CD4-positive, alpha-beta memory T cell (primary cell): Measurements from ENCODE around the gene SLC19A2. TPM values are rescaled to one million over a fixed set of nuclear protein-coding genes. Genes with fewer than 3 reads are reported as not detected.

Experiments
- CTCF ChIA-PET: fragments of 350-600 bp; sonication (Branson Sonifier 250); formaldehyde crosslinking; loops from one replicate; lab custom pipeline; 2021; ENCODE audit warnings: inconsistent platforms; ENCODE audit not compliant: partially characterized antibody; lab: Charles Lee
- POLR2A ChIA-PET: fragments of 350-600 bp; sonication (Branson Sonifier 250); formaldehyde crosslinking; loops from one replicate; lab custom pipeline; 2021; ENCODE audit not compliant: partially characterized antibody; lab: Charles Lee
- DNase-seq, 5 donors: peaks; one replicate each; pipeline versions ENCODE4 v3.0.0 to v3.0.0-alpha.2; 2020 to 2022; ENCODE audit warnings: mixed read lengths in 1 of 5
- H3K27ac ChIP-seq: one replicate; pipeline ENCODE4 v1.7.0; 2013; ENCODE audit warnings: low read depth, low read length
- H3K27me3 ChIP-seq: 2 replicates; pipeline ENCODE4 v1.7.0; 2013; ENCODE audit warnings: mild to moderate bottlenecking, low read length, moderate library complexity; ENCODE audit not compliant: insufficient read depth
- H3K36me3 ChIP-seq: 2 replicates; pipeline ENCODE4 v1.7.0; 2013; ENCODE audit warnings: mild to moderate bottlenecking, low read length, moderate library complexity; ENCODE audit not compliant: insufficient read depth
- H3K4me1 ChIP-seq: 2 replicates; pipeline ENCODE4 v1.7.0; 2013; ENCODE audit warnings: mild to moderate bottlenecking, low read length, moderate library complexity; ENCODE audit not compliant: insufficient read depth
- H3K4me3 ChIP-seq, 2 donors: one replicate each; pipeline ENCODE4 v1.7.0; 2013; ENCODE audit warnings: low read length in 2 of 2, mild to moderate bottlenecking in 1 of 2
- H3K9me3 ChIP-seq, 2 donors: one replicate each; pipeline ENCODE4 v1.7.0; 2013; ENCODE audit warnings: low read length in 2 of 2, control low read depth in 1 of 2; ENCODE audit not compliant: control insufficient read depth in 1 of 2
- H3K27ac Mint-ChIP-seq, 7 donors: one replicate each; pipeline ENCODE4 v1.8.0; 2020 to 2021; ENCODE audit warnings: mixed read lengths in 7 of 7, mild to moderate bottlenecking in 6 of 7, inconsistent platforms in 3 of 7, moderate library complexity in 3 of 7
- H3K27me3 Mint-ChIP-seq, 2 donors: one replicate each; pipeline ENCODE4 v1.8.0; 2020 to 2021; ENCODE audit warnings: mixed read lengths in 2 of 2
- H3K36me3 Mint-ChIP-seq, 2 donors: one replicate each; pipeline ENCODE4 v1.8.0; 2020 to 2021; ENCODE audit warnings: mixed read lengths in 2 of 2, inconsistent platforms in 1 of 2, mild to moderate bottlenecking in 1 of 2
- H3K4me1 Mint-ChIP-seq, 4 donors: one replicate each; pipeline ENCODE4 v1.8.0; 2020 to 2021; ENCODE audit warnings: mixed read lengths in 4 of 4, mild to moderate bottlenecking in 1 of 4
- H3K4me3 Mint-ChIP-seq, 8 donors: one replicate each; pipeline ENCODE4 v1.8.0; 2020 to 2021; ENCODE audit warnings: mixed read lengths in 8 of 8, mild to moderate bottlenecking in 7 of 8, moderate library complexity in 6 of 8, inconsistent platforms in 3 of 8
- H3K9me3 Mint-ChIP-seq, 8 donors: one replicate each; pipeline ENCODE4 v1.8.0; 2020 to 2021; ENCODE audit warnings: mixed read lengths in 8 of 8, mild to moderate bottlenecking in 5 of 8, inconsistent platforms in 3 of 8, moderate library complexity in 1 of 8
- intact Hi-C: fragments of 100-400 bp; cut with micrococcal nuclease; formaldehyde crosslinking; loops from one replicate; pipeline ENCODE4 v1.15.1; 2023
- polyA plus RNA-seq, 2 donors: library from polyadenylated mRNA; unstranded; fragments of 300-500 nt; fragmentation: Illumina TruSeq; gene quantifications; one replicate each; pipeline ENCODE4 v1.2.3, GENCODE V29; 2021
- total RNA-seq, 2 experiments: library from RNA; stranded (reverse); gene quantifications; one replicate each; pipeline ENCODE4 v1.2.3, GENCODE V29; 2021

The SLC19A2 gene
- total and polyA plus RNA-seq, 4 experiments from 2014 or later: 0.41 to 4.5 (median 2.6) TPM

- Mint-ChIP-seq H3K36me3 (no peaks in the 10 kb centered on the region), H3K27ac (no peak overlapping the region), H3K4me1 (no peaks in the 10 kb centered on the region), H3K9me3 (peaks cover 0 to 4% (median 0%) of the 10 kb centered on the region in 8 donors), H3K4me3 (no peak overlapping the region), H3K27me3 (peaks cover 8% of the 10 kb centered on the region in 2 donors)
- H3K4me1 ChIP-seq: no peaks in the 10 kb centered on the region
- no peaks in the 10 kb centered on the region for H3K9me3 ChIP-seq
- H3K27ac ChIP-seq: no peak overlapping the region
- POLR2A ChIA-PET: no interaction called here
- intact Hi-C loops: no loop called here
- DNase-seq: no peak
- no peaks in the 10 kb centered on the region for H3K36me3 ChIP-seq
- CTCF ChIA-PET: no interaction called here
- H3K27me3 ChIP-seq: no peaks in the 10 kb centered on the region
- H3K4me3 ChIP-seq: no peak overlapping the region
Measured at GRCh38 chr1:169443923-169444322, 41.8 kb downstream of the SLC19A2 start.

DNA sequence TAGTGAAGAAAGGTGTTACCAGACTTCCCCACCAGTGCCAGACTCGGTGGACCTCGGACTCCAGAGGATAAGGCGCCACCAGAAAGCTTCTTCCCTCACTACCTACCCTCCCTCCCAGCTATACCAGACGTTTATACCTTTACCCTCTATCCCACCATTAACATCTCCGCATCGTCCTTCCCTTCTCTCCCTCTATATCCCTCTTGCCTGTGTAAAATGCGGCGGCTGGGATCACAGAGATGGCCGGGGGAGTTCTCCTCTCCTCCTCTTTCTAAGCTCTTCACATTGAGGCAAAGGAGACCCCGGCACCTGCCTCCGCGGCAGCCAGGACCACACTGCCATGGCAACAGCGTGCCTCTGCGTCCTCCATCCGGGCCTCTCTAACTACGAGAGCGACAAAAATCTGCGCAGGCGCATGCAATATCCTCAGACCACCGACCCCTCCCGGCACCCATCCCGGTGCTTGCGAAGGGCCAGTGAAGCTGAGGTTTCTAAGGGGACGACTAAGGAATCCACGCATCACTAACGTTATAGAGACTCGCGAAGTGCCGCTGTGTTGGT is 58.6 kb downstream of the SLC19A2 start, which contains the start of gene CCDC181:
Gene CCDC181, minus strand, starts transcription at position 394 of the 561 bp plus-strand sequence. CDS start 2,547 bp downstream, outside the sequence.
- Mint-ChIP-seq H3K9me3 (peaks cover 2 to 13% (median 7%) of the 10 kb centered on the region in 8 donors), H3K36me3 (peaks cover 0 to 4% of the 10 kb centered on the region in 2 donors), H3K27ac (peak within 1 kb of the TSS in 1 of 7 donors; percentile 22), H3K27me3 (peaks cover 46 to 54% of the 10 kb centered on the region in 2 donors), H3K4me3 (peak within 1 kb of the TSS; percentile 83 to 93 (median 86)), H3K4me1 (peaks cover 3 to 8% (median 7%) of the 10 kb centered on the region in 4 donors)
- peak; percentile 14 to 50 (median 22) for DNase-seq
- no peak within 1 kb of the TSS for H3K27ac ChIP-seq
- H3K4me1 ChIP-seq: peaks cover 10% of the 10 kb centered on the region
- CTCF ChIA-PET: no interaction called here
- peak within 1 kb of the TSS in 1 of 2 donors; percentile 34 for H3K4me3 ChIP-seq
- intact Hi-C loops: no loop called here
- no peaks in the 10 kb centered on the region for H3K9me3 ChIP-seq
- no peaks in the 10 kb centered on the region for H3K36me3 ChIP-seq
- POLR2A ChIA-PET: no interaction called here
- peaks cover 26% of the 10 kb centered on the region for H3K27me3 ChIP-seq

GRCh38 chr1:169426174-169426705 is 59.5 kb downstream of the SLC19A2 start:
- Histone ChIP-seq H3K9me3 (no peaks in the 10 kb centered on the region), H3K4me1 (peaks cover 10% of the 10 kb centered on the region), H3K36me3 (no peaks in the 10 kb centered on the region), H3K27ac (no peak overlapping the region), H3K4me3 (no peak overlapping the region), H3K27me3 (peaks cover 21% of the 10 kb centered on the region)
- Mint-ChIP-seq H3K4me1 (peaks cover 3 to 8% (median 7%) of the 10 kb centered on the region in 4 donors), H3K27ac (no peak overlapping the region), H3K27me3 (peaks cover 48 to 56% of the 10 kb centered on the region in 2 donors), H3K36me3 (peaks cover 0 to 4% of the 10 kb centered on the region in 2 donors), H3K9me3 (peaks cover 0 to 7% (median 3%) of the 10 kb centered on the region in 8 donors), H3K4me3 (no peak overlapping the region)
- no peak for DNase-seq
- intact Hi-C loops: no loop called here
- ChIA-PET CTCF (no interaction called here), POLR2A (no interaction called here)

DNA sequence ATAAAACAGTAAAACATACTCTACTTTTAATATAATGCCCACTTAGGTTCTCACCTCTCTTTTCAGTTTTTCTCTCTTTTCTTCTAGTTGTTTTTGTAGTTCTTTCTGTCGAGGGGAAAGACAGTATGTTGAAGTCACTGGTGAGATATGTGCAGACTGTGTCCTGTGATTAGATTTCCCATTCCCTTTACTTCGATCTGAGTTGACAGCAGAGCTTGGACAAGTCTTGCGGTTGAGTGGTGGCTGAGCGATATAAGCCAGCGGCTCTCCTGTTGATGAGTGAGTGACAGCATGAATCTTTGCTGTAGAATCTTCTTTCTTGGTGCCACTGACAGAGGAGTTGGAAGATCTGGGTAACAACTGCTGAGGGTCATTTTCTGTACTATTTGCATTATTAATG is 64.4 kb downstream of the SLC19A2 start:
- Histone ChIP-seq H3K4me1 (no peaks in the 10 kb centered on the region), H3K4me3 (no peak overlapping the region), H3K36me3 (no peaks in the 10 kb centered on the region), H3K27ac (no peak overlapping the region), H3K9me3 (no peaks in the 10 kb centered on the region), H3K27me3 (peaks cover 3% of the 10 kb centered on the region)
- Mint-ChIP-seq H3K27ac (no peak overlapping the region), H3K4me3 (no peak overlapping the region), H3K4me1 (no peaks in the 10 kb centered on the region), H3K36me3 (no peaks in the 10 kb centered on the region), H3K27me3 (peaks cover 28 to 31% of the 10 kb centered on the region in 2 donors), H3K9me3 (no peaks in the 10 kb centered on the region)
- intact Hi-C loops: no loop called here
- CTCF ChIA-PET: no interaction called here
- DNase-seq: no peak
- POLR2A ChIA-PET: no interaction called here

DNA sequence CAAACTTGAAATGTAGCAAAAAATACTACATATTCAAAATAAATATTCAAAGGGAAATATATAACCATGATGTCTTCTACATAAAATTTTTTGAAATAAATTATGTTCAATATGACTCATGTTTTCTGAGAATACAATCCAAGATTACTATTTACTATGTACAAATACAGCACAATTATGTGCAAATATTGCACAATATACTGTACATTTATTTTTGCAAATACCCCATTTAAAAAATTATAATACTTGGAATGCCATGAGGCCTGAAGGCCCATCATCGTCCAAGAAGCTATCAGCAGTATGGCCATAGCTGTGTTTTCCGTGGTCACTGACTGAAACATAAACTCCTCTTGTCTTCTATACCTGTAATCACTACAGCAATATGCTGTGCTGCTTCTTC is 70.8 kb downstream of the SLC19A2 start:
- H3K27ac ChIP-seq: no peak overlapping the region
- no peaks in the 10 kb centered on the region for H3K4me1 ChIP-seq
- no peaks in the 10 kb centered on the region for H3K36me3 Mint-ChIP-seq
- H3K4me3 ChIP-seq: no peak overlapping the region
- H3K36me3 ChIP-seq: no peaks in the 10 kb centered on the region
- ChIA-PET POLR2A (no interaction called here), CTCF (no interaction called here)
- H3K4me3 Mint-ChIP-seq: no peak overlapping the region
- peaks cover 0 to 7% of the 10 kb centered on the region in 2 donors for H3K27me3 Mint-ChIP-seq
- H3K9me3 Mint-ChIP-seq: peaks cover 4 to 36% (median 30%) of the 10 kb centered on the region in 8 donors
- H3K27ac Mint-ChIP-seq: no peak overlapping the region
- intact Hi-C loops: no loop called here
- H3K27me3 ChIP-seq: no peaks in the 10 kb centered on the region
- DNase-seq: no peak
- H3K9me3 ChIP-seq: no peaks in the 10 kb centered on the region
- no peaks in the 10 kb centered on the region for H3K4me1 Mint-ChIP-seq

Other genes starting within 250 kb of the SLC19A2 start
- gene NME7, start 118.1 kb downstream of the SLC19A2 start, total RNA-seq: 10 to 100 TPM; 12.0 to 14.3 TPM
- 10 to 100 TPM; 19.6 to 22.8 TPM for gene NME7, start 118.1 kb downstream of the SLC19A2 start, polyA plus RNA-seq
- 10 to 100 TPM; 20.0 to 23.8 TPM for gene BLZF1, start 117.7 kb downstream of the SLC19A2 start, total RNA-seq
- gene BLZF1, start 117.7 kb downstream of the SLC19A2 start, polyA plus RNA-seq: 10 to 100 TPM; 11.5 to 14.2 TPM
- under 1 TPM in 1 of 2 experiments, not detected in 1; 0.17 TPM for gene CCDC181, start 58.5 kb downstream of the SLC19A2 start, total RNA-seq
- not detected for gene CCDC181, start 58.5 kb downstream of the SLC19A2 start, polyA plus RNA-seq
- 1 to 10 TPM; 4.9 to 6.1 TPM for gene F5, start 100.5 kb upstream of the SLC19A2 start, total RNA-seq
- 1 to 10 TPM; 1.4 to 3.3 TPM for gene F5, start 100.5 kb upstream of the SLC19A2 start, polyA plus RNA-seq
- gene SELP, start 144.2 kb upstream of the SLC19A2 start, total RNA-seq: 1 to 10 TPM; 1.9 to 2.2 TPM
- 1 to 10 TPM in 1 of 2 donors, not detected in 1; 1.4 TPM for gene SELP, start 144.2 kb upstream of the SLC19A2 start, polyA plus RNA-seq
- gene SELL, start 225.7 kb upstream of the SLC19A2 start, total RNA-seq: 100 to 1,000 TPM; 378 to 396 TPM
- 1,000 to 10,000 TPM in 1 of 2 donors, 100 to 1,000 TPM in 1; 876 to 1,603 TPM for gene SELL, start 225.7 kb upstream of the SLC19A2 start, polyA plus RNA-seq
- gene SELE, start 248.1 kb upstream of the SLC19A2 start, total RNA-seq: not detected
- not detected for gene SELE, start 248.1 kb upstream of the SLC19A2 start, polyA plus RNA-seq